NCI-H1105 treated with DMSO at 0.1 percent for 48 hours (cell line): Measurements from ENCODE around the gene MCM6.
A peak's percentile ranks its signal among the peaks of the same experiment; 100 is the strongest.
"Not testable (repeated sequence)": the region's sequence is repeated elsewhere in the genome, so short reads cannot be mapped to it uniquely, and the experiment has no call there.

Experiments used
- DNase-seq: peaks from one replicate; lab custom pipeline; 2025; lab: John Stamatoyannopoulos, UW

Gene MCM6

DNA sequence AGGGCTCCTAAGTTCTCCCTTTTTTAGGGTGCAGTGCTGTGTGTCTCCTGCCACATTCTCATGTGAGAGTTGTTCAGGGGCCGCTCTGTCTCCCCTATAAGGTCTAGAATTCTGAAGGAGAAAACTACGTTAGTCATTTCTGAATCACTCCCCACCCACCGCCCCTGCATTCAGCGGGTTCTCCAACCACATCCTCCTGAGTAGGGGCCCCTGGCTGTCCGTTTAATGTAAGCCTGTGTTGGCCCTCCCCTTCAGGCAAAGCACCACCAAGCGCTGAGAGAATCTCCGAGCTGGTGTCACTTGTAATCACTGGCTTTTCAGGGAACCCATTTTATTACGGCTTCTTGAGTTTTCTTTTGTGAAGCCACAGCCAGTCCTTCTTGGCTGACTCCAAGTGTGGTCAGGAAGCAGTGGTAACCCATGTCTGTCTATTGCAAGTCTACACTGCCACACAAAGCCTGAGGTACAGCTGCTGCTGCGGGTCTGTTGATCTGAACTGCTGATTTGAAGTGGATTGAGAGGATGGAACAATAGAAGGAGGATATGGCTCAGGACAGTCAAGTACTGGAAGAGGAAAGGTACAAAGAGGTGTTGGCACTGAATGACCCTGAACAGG is 56.1 kb downstream of the MCM6 start:
- no peak for DNase-seq

GRCh38 chr2:135818937-135819610 is 57.2 kb downstream of the MCM6 start:
- DNase-seq, result no peak

GRCh38 chr2:135817951-135818350 is 58.3 kb downstream of the MCM6 start:
- no peak for DNase-seq

GRCh38 chr2:135817466-135817865 is 58.8 kb downstream of the MCM6 start:
- DNase-seq, result no peak

DNA sequence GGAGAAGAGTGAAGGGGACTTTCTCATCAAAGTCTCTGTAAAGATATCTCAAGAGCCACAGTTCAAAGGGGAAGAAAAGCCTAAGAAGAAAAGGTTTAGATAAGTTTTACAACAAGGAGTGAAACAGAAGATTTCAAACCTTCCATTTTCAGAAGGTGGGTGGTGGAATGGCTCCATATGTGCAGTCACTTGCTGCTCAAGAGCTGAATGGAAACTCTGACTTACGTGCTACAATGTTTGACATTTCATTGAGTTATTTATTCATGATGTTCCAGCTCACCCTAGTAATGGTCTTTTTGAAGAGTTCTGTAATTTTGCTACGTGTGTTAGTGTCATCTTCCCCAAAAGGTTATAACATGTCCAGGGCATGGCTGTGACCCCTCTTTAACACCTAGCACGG is 61.0 kb downstream of the MCM6 start:
- no peak for DNase-seq

DNA sequence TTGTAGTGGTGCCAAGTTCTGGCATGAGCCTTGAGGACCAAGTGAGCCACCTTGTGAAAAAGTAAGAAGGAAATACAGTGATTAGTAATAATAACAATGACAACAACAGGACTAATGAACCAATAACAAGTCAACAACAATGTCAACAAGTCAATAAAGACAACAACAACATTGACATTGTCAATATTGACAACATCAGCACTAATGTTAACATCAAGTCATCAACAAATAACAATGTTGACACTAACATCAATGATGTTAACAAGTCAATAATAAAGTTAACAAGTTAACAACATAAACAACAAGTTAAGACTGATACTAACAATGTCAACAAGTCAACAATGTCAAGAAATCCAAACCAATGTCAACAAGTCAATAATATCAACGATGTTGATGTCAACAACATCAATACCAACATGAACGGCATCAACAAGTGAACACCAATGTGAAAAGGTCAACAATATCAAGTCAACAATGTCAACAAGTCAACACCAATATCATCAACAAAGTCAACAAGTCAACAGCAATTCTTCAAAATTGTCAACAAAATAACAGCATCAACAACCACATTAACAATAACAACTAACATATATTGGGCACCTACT is 63.2 kb downstream of the MCM6 start:
- no peak for DNase-seq

DNA sequence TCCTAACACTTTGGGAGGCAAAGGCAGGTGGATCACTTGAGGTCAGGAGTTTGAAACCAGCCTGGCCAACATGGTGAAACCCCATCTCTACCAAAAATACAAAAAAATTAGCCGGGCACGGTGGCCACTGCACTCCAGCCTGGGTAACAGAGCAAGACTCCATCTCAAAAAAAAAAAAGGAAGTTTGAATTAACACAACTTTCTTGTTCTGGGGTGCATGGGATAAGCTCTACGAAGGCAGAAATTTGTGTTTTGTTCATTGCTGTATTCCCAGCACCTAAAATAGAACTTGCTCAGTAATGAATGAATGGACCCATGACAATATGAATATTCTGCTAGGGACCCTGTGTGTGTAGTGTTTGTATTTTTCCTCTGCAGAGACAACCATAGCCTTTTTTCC is 68.4 kb downstream of the MCM6 start:
- not testable (repeated sequence) for DNase-seq

GRCh38 chr2:135803278-135803677 is 73.0 kb downstream of the MCM6 start:
- no peak for DNase-seq

- no peak for DNase-seq
These were observed 73.9 kb downstream of the MCM6 start for GRCh38 chr2:135802350-135802749.

- no peak for DNase-seq
These were observed 75.5 kb downstream of the MCM6 start for GRCh38 chr2:135800513-135801460.

GRCh38 chr2:135799738-135800137 is 76.5 kb downstream of the MCM6 start:
- no peak for DNase-seq

DNA sequence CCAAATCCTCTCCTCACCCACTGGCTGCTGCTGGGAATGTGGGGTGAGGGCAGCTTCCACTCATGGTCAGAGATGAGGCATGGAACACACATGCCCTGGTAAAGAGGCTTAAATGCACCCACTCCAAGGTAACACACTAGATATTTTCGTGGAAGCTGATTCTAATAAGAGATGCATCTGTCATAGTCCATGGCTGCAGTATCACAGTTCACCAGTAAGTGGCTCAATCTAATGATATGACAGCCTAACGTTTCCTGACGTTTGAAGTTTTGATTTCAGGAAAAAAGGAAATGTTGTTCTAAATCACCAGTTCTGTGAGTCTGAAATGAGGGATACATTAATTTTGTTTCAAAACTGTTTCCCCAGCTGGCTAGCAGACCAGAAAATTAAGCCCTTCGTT is 77.5 kb downstream of the MCM6 start:
- DNase-seq, result no peak

- no peak for DNase-seq
These were observed 78.0 kb downstream of the MCM6 start for GRCh38 chr2:135798275-135798705.

GRCh38 chr2:135797497-135798274 is 78.6 kb downstream of the MCM6 start:
- peak; percentile 28 for DNase-seq

DNA sequence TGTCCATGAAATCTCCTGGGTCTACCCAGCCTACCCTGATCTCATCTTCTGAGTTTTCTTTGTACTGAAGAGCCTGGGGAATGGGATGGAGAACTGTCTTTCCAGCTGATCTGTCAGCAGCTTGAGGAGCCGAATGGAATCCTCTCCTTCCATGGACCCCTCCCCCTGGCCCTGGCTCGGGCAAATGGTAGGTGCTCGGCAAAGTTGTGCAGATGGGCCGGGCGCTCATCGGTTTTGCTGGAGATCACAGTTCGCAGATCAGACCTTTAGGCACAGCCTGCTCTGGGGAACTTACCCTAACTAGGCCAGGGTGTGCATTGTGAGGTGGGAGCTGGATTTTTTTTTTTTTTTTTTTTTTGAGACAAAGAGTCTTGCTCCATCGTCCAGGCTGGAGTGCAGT is 79.6 kb downstream of the MCM6 start:
- no peak for DNase-seq

DNA sequence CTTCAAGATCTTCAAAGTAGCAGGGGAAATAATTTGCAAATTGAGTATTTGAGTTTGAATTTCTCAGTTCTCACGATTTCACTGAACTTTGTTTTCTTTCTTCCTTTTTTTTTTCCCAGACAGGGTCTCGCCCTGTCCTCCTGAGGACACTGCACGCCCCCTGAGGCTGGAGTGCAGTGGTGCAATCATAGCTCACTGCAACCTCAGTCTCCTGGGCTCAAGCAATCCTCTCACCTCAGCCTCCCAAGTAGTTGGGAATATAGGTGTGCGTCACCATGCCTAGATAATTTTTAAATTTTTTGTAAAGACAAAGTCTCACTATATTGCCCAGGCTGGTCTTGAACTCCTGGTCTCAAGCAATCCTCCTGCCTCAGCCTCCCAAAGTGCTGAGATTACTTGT is 80.6 kb downstream of the MCM6 start:
- not testable (repeated sequence) for DNase-seq

- DNase-seq, result no peak
These were observed 83.7 kb downstream of the MCM6 start for GRCh38 chr2:135792401-135793150.

- no peak for DNase-seq
These were observed 84.6 kb downstream of the MCM6 start for GRCh38 chr2:135791418-135792190.

DNA sequence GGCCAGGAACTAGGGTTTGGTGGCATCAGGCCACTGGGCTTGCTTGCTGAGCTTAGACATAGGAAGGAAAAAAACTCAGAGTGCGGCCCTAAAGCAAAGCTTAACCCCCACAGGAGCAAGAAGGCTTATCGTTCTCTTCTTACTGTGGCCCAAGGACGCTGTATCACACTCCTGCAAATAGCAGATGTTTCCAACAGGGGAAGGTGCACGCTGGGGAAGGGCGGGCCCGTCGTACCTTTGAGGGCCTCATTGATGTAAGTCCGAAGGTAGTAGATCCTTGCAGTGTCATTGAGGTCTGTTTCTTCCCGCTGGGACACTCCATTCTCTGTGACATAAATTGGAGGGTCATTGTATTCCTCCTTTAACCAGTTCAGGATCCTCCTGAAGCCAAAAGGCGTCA is 85.8 kb downstream of the MCM6 start:
- no peak for DNase-seq
